ENCODE results near the gene BCAS3. TPM values are rescaled to one million over a fixed set of nuclear protein-coding genes. Genes with fewer than 3 reads are reported as not detected.

Gene BCAS3
- polyA plus RNA-seq, 3 donors: 10.3 to 19.1 (median 14.7) TPM

DNA sequence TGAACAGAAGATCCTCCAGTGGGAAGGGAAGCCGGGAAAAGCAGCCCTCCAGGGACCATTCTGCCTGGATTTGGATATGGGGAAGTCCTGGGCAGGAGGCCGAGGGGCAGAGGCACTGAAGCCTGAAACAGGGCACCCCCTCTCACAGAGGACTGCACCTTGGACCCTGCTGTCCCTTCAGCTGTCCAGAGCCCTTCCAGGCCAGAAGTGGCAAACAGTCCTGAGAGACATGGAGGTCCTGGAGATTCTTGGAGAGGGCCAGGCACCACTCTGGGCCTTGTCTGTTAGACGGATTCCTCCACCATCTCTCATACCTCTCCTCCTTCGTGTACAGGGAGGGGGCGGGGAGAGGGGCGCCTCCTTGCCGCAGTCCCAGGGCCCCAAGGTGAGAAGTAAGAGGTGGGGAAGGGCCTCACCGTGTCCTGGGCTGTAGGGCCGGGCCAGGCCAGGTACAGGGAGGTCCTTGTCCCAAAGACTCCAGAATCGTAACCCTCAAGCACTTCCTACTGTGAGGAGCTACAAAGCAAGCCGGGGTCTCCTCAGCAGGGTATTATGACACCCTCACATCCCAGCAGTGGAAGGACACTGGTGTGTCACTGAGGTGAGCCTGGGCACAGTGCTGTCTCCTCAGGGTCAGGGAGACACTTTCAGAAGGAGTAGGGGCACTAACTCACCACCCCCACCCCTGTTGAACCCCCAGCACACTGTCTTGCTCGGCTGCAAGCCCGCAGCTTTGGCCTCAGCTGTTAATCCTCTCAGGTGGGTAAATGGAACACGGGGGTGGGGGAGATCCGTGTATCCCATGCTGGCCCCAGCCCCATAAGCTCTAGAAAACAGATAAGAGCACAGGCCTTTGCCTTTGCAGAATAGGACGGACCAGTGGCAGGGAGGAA lies 705.4 kb downstream of the BCAS3 start:
- 93% methylated on average over 5 of the region's 16 CpGs for WGBS (ENCODE audit: insufficient coverage)
- no peaks in the 10 kb centered on the region for H4K20me1 ChIP-seq (ENCODE audit: insufficient read depth, low read length)

DNA sequence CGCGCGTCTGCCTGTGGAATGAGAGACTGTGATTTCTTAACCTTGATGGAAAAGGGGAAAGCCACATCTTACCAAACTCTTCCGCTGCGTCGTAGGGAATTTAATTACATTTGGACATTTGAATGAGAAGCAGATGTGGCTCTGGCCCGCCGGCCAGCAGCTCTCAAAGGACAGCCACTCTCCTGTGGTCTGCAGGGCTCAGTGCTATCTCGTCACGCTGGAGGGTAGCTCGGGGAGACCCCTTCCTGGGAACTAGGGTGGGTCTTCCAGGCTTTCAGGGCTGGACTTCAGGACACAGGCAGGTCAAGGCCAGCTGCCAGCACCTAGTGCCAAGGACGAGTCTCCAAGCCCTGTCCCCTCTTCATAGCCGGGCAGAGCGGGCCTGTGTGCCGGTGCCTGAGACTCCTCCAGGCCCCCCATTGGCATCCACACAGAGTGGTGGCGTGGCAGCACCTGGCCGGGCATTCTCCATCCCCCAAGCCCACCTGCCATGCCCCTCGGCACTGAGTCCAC lies 706.1 kb downstream of the BCAS3 start:
- Histone ChIP-seq H3K36me3 (replicated peaks in 1 of 2; ENCODE audit: control insufficient read depth in 1 of 2, insufficient read depth in 2 of 2, low read length in 2 of 2) (no peaks in the 10 kb centered on the region), H3K27ac (ENCODE audit: low read depth in 1 of 2, low read length in 2 of 2) (no peak overlapping the region), H3K4me2 (replicated peaks; ENCODE audit: extremely low read depth, low read length, poor library complexity, severe bottlenecking) (no peak overlapping the region), H3K79me2 (ENCODE audit: insufficient read depth, low read length) (no peaks in the 10 kb centered on the region), H3K4me3 (replicated peaks in 1 of 3; ENCODE audit: low read depth in 2 of 3, low read length in 3 of 3) (no peak overlapping the region), H3K9ac (ENCODE audit: insufficient read depth, low read length, poor library complexity, severe bottlenecking) (no peak overlapping the region), H3K27me3 (ENCODE audit: control insufficient read depth in 2 of 2, insufficient read depth in 2 of 2, low read length in 2 of 2) (no peaks in the 10 kb centered on the region), H3K9me3 (replicated peaks in 1 of 2; ENCODE audit: control insufficient read depth in 1 of 2, insufficient read depth in 1 of 2, low read length in 2 of 2) (no peaks in the 10 kb centered on the region), H3K4me1 (ENCODE audit: control insufficient read depth in 1 of 2, insufficient read depth in 2 of 2, low read length in 2 of 2) (no peaks in the 10 kb centered on the region), H2AFZ (ENCODE audit: insufficient read depth, low read depth, low read length, poor library complexity, severe bottlenecking) (no peak overlapping the region), H4K20me1 (ENCODE audit: insufficient read depth, low read length) (no peaks in the 10 kb centered on the region)
- Mint-ChIP-seq H3K36me3 (peaks cover 0 to 3% of the 10 kb centered on the region in 2 donors), H3K4me1 (peaks cover 2% of the 10 kb centered on the region), H3K4me3 (no peak overlapping the region), H3K9me3 (peaks cover 0 to 2% (median 0%) of the 10 kb centered on the region in 7 donors), H3K27me3 (ENCODE audit: low read depth in 3 of 3) (peaks cover under 1 to 4% (median 2%) of the 10 kb centered on the region in 3 donors), H3K27ac (no peak overlapping the region)
- DNase-seq: no peak
- 98% methylated on average over 9 of the region's 18 CpGs for WGBS (ENCODE audit: insufficient coverage)
- TF ChIP-seq, protein P1, sequence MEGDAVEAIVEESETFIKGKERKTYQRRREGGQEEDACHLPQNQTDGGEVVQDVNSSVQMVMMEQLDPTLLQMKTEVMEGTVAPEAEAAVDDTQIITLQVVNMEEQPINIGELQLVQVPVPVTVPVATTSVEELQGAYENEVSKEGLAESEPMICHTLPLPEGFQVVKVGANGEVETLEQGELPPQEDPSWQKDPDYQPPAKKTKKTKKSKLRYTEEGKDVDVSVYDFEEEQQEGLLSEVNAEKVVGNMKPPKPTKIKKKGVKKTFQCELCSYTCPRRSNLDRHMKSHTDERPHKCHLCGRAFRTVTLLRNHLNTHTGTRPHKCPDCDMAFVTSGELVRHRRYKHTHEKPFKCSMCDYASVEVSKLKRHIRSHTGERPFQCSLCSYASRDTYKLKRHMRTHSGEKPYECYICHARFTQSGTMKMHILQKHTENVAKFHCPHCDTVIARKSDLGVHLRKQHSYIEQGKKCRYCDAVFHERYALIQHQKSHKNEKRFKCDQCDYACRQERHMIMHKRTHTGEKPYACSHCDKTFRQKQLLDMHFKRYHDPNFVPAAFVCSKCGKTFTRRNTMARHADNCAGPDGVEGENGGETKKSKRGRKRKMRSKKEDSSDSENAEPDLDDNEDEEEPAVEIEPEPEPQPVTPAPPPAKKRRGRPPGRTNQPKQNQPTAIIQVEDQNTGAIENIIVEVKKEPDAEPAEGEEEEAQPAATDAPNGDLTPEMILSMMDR (IDR thresholded peaks at IDR 0.05): no peak
- intact Hi-C loops (cut with micrococcal nuclease): no loop called here

More for the DNA sequence above, 705.4 kb downstream of the BCAS3 start:
- intact Hi-C loops (cut with micrococcal nuclease): no loop called here
- Mint-ChIP-seq H3K4me1 (peaks cover 3% of the 10 kb centered on the region), H3K9me3 (peaks cover 0 to 2% (median 0%) of the 10 kb centered on the region in 7 donors), H3K27me3 (ENCODE audit: low read depth in 3 of 3) (peaks cover 0 to 2% (median 1%) of the 10 kb centered on the region in 3 donors), H3K27ac (no peak overlapping the region), H3K36me3 (peaks cover 0 to 3% of the 10 kb centered on the region in 2 donors), H3K4me3 (no peak overlapping the region)
- Histone ChIP-seq H3K27me3 (ENCODE audit: control insufficient read depth in 2 of 2, insufficient read depth in 2 of 2, low read length in 2 of 2) (no peaks in the 10 kb centered on the region), H3K4me3 (replicated peaks in 1 of 3; ENCODE audit: low read depth in 2 of 3, low read length in 3 of 3) (no peak overlapping the region), H3K9ac (ENCODE audit: insufficient read depth, low read length, poor library complexity, severe bottlenecking) (no peak overlapping the region), H2AFZ (ENCODE audit: insufficient read depth, low read depth, low read length, poor library complexity, severe bottlenecking) (no peak overlapping the region), H3K9me3 (replicated peaks in 1 of 2; ENCODE audit: control insufficient read depth in 1 of 2, insufficient read depth in 1 of 2, low read length in 2 of 2) (no peaks in the 10 kb centered on the region), H3K4me2 (replicated peaks; ENCODE audit: extremely low read depth, low read length, poor library complexity, severe bottlenecking) (no peak overlapping the region), H3K79me2 (ENCODE audit: insufficient read depth, low read length) (no peaks in the 10 kb centered on the region), H3K36me3 (replicated peaks in 1 of 2; ENCODE audit: control insufficient read depth in 1 of 2, insufficient read depth in 2 of 2, low read length in 2 of 2) (no peaks in the 10 kb centered on the region), H3K27ac (ENCODE audit: low read depth in 1 of 2, low read length in 2 of 2) (no peak overlapping the region), H3K4me1 (ENCODE audit: control insufficient read depth in 1 of 2, insufficient read depth in 2 of 2, low read length in 2 of 2) (no peaks in the 10 kb centered on the region)
- TF ChIP-seq, protein P1 (IDR thresholded peaks at IDR 0.05): no peak
- DNase-seq: no peak

Measured in CD14-positive monocyte (primary cell).